Tibial artery (tissue), 4 donors: Measurements from ENCODE around the gene TTPAL.

ENCODE experiments used
- DNase-seq, 2 donors: peaks; one replicate each; pipeline ENCODE4 v3.0.0-alpha.2; 2019
- H3K27ac ChIP-seq, 2 donors: fragments of 200-600 bp; sonication (generic) in 1 of 2; 1 replicate in 1 of 2; 2 replicates in 1 of 2; pipeline ENCODE4 v1.5.1; 2018 to 2019; ENCODE audit warnings: mild to moderate bottlenecking in 1 of 2
- H3K27me3 ChIP-seq, 2 donors: fragments of 200-600 bp; sonication (generic) in 1 of 2; one replicate each; pipeline versions ENCODE4 v1.5.1 to v1.6.0; 2016 to 2019
- H3K36me3 ChIP-seq, 3 donors: fragments of 200-600 bp; sonication (generic) in 2 of 3; one replicate each; pipeline ENCODE4 v1.5.1; 2016 to 2019; ENCODE audit warnings: mild to moderate bottlenecking in 2 of 3
- H3K4me1 ChIP-seq, 4 donors: fragments of 200-600 bp; sonication (generic) in 2 of 4; 1 replicate in 3 of 4; 2 replicates in 1 of 4; pipeline ENCODE4 v1.5.1; 2016 to 2019
- H3K4me3 ChIP-seq, 2 donors: fragments of 200-600 bp; sonication (generic) in 1 of 2; 1 replicate in 1 of 2; 2 replicates in 1 of 2; pipeline ENCODE4 v1.5.1; 2018 to 2019; ENCODE audit warnings: mild to moderate bottlenecking in 2 of 2
- H3K9me3 ChIP-seq, 3 donors: fragments of 200-600 bp; sonication (generic) in 1 of 3; one replicate each; pipeline ENCODE4 v1.5.1; 2016 to 2019
- intact Hi-C: fragments of 100-400 bp; cut with DNase I; formaldehyde crosslinking; loops from one replicate; pipeline ENCODE4 v1.15.0; 2023; ENCODE audit warnings: low total_unique reads
- TF ChIP-seq, protein P1 (sequence below), 2 experiments: fragments of 200-600 bp in 1 of 2; fragments of 450-650 bp in 1 of 2; IDR thresholded peaks; one replicate each; pipeline ENCODE4 v1.5.1; 2017 to 2019; ENCODE audit warnings: antibody characterized with exemption in 2 of 2, mild to moderate bottlenecking in 1 of 2, moderate library complexity in 1 of 2

TTPAL gene

GRCh38 chr20:44483112-44483511, 7.4 kb downstream of the TTPAL start:
- TF ChIP-seq, protein P1, sequence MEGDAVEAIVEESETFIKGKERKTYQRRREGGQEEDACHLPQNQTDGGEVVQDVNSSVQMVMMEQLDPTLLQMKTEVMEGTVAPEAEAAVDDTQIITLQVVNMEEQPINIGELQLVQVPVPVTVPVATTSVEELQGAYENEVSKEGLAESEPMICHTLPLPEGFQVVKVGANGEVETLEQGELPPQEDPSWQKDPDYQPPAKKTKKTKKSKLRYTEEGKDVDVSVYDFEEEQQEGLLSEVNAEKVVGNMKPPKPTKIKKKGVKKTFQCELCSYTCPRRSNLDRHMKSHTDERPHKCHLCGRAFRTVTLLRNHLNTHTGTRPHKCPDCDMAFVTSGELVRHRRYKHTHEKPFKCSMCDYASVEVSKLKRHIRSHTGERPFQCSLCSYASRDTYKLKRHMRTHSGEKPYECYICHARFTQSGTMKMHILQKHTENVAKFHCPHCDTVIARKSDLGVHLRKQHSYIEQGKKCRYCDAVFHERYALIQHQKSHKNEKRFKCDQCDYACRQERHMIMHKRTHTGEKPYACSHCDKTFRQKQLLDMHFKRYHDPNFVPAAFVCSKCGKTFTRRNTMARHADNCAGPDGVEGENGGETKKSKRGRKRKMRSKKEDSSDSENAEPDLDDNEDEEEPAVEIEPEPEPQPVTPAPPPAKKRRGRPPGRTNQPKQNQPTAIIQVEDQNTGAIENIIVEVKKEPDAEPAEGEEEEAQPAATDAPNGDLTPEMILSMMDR (IDR thresholded peaks at IDR 0.05) = no peak
- DNase-seq = no peak
- Histone ChIP-seq H3K36me3 (peaks cover 14 to 78% (median 64%) of the 10 kb centered on the region in 3 donors), H3K4me3 (no peak overlapping the region), H3K27me3 (no peaks in the 10 kb centered on the region), H3K4me1 (no peaks in the 10 kb centered on the region), H3K9me3 (no peaks in the 10 kb centered on the region), H3K27ac (no peak overlapping the region)
- intact Hi-C loops = no loop called here

- Histone ChIP-seq H3K36me3 (peaks cover 34 to 92% (median 79%) of the 10 kb centered on the region in 3 donors), H3K4me3 (no peak overlapping the region), H3K9me3 (no peaks in the 10 kb centered on the region), H3K27me3 (no peaks in the 10 kb centered on the region), H3K4me1 (no peaks in the 10 kb centered on the region), H3K27ac (no peak overlapping the region)
- intact Hi-C loops = no loop called here
- TF ChIP-seq, protein P1 (IDR thresholded peaks at IDR 0.05) = no peak
- no peak for DNase-seq
Observed at GRCh38 chr20:44485078-44485829, 9.6 kb downstream of the TTPAL start.

GRCh38 chr20:44485830-44486198, 10.1 kb downstream of the TTPAL start:
- intact Hi-C loops = no loop called here
- H3K27me3 ChIP-seq = no peaks in the 10 kb centered on the region
- TF ChIP-seq, protein P1 (IDR thresholded peaks at IDR 0.05) = no peak
- H3K4me1 ChIP-seq = no peaks in the 10 kb centered on the region
- no peak for DNase-seq
- no peak overlapping the region for H3K27ac ChIP-seq
- no peak overlapping the region for H3K4me3 ChIP-seq
- H3K9me3 ChIP-seq = no peaks in the 10 kb centered on the region
- peaks cover 31 to 92% (median 78%) of the 10 kb centered on the region in 3 donors for H3K36me3 ChIP-seq

GRCh38 chr20:44488551-44488950, 12.9 kb downstream of the TTPAL start:
- H3K9me3 ChIP-seq = no peaks in the 10 kb centered on the region
- H3K4me3 ChIP-seq = no peak overlapping the region
- DNase-seq = no peak
- intact Hi-C loops = no loop called here
- H3K4me1 ChIP-seq = peaks cover 0 to 14% (median 0%) of the 10 kb centered on the region in 4 donors
- H3K36me3 ChIP-seq = peaks cover 37 to 92% (median 74%) of the 10 kb centered on the region in 3 donors
- H3K27ac ChIP-seq = no peak overlapping the region
- TF ChIP-seq, protein P1 (IDR thresholded peaks at IDR 0.05) = no peak
- no peaks in the 10 kb centered on the region for H3K27me3 ChIP-seq

DNA sequence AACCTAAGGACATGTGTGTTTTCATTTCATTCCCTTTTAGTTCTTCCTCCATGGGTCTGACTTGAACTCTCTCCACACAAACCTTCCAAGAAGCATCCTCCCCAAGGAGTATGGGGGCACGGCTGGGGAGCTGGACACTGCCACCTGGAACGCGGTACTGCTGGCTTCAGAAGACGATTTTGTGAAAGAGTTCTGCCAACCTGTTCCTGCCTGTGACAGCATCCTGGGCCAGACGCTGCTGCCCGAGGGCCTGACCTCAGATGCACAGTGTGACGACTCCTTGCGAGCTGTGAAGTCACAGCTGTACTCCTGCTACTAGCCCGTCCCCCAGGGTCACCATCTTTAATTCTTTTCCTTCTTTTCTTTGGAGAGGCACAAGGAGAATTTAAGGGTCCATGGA, 13.5 kb downstream of the TTPAL start:
- Histone ChIP-seq H3K36me3 (peaks cover 39 to 92% (median 71%) of the 10 kb centered on the region in 3 donors), H3K4me1 (peaks cover 0 to 21% (median 0%) of the 10 kb centered on the region in 4 donors), H3K27ac (no peak overlapping the region), H3K4me3 (no peak overlapping the region), H3K9me3 (no peaks in the 10 kb centered on the region), H3K27me3 (no peaks in the 10 kb centered on the region)
- no peak for DNase-seq
- intact Hi-C loops = no loop called here
- TF ChIP-seq, protein P1 (IDR thresholded peaks at IDR 0.05) = no peak
